HepG2 (cell line): ENCODE measurements around the gene CECR2. TPM values are rescaled to one million over a fixed set of nuclear protein-coding genes. Genes with fewer than 3 reads are reported as not detected.

Source experiments
- ATAC-seq: fragments of 200-7000 bp; cut with Tn5 transposase; 3 replicates; pipeline ENCODE4 v1.9.1; 2020; ENCODE audit warnings: mild to moderate bottlenecking, moderate library complexity
- BruUV-seq: library from RNA; stranded (reverse); fragments of 400-500 nt; replicated peaks from 2 replicates; lab custom pipeline; 2021; lab: Mats Ljungman, UMichigan
- CTCF ChIA-PET: fragments of 300-600 bp; formaldehyde crosslinking; extraction: SDS; loops from one replicate; lab custom pipeline; 2021; ENCODE audit warnings: low total read pairs, inconsistent platforms, low intra/inter-chr PET ratio; lab: Yijun Ruan, JAX
- POLR2A ChIA-PET: fragments of 350-600 bp; sonication (Branson Sonifier 250); formaldehyde crosslinking; loops from one replicate; lab custom pipeline; 2020; ENCODE audit warnings: antibody characterized with exemption, inconsistent platforms; lab: Yijun Ruan, JAX
- DNase-seq: peaks from one replicate; pipeline ENCODE4 v3.0.0-alpha.2; 2015; ENCODE audit warnings: low spot score
- FAIRE-seq: peaks from 3 replicates; lab custom pipeline; 2011; peaks lifted over from hg19 to GRCh38; lab: Jason Lieb, UNC
- H2AFZ ChIP-seq: one replicate; pipeline ENCODE4 v1.6.1; 2011; ENCODE audit warnings: low read length, inconsistent platforms
- H3K27ac ChIP-seq: fragments of 300-600 bp; 3 replicates; pipeline ENCODE4 v1.8.0; 2011; ENCODE audit warnings: mixed run types, mild to moderate bottlenecking, mixed read lengths, low read length, inconsistent platforms; ENCODE audit not compliant: insufficient read depth; ENCODE audit errors: extremely low read length
- H3K27me3 ChIP-seq, 2 experiments: fragments of 200-600 bp in 1 of 2; 2 replicates in 1 of 2; 3 replicates in 1 of 2; pipeline versions ENCODE4 v1.6.0 to v1.8.0; 2011; ENCODE audit warnings: low read length in 2 of 2, mild to moderate bottlenecking in 2 of 2, moderate library complexity in 2 of 2, inconsistent platforms in 1 of 2; ENCODE audit not compliant: insufficient read depth in 2 of 2, control insufficient read depth in 1 of 2
- H3K36me3 ChIP-seq, 2 experiments: fragments of 200-600 bp in 1 of 2; replicated peaks in 1 of 2; 2 replicates in 1 of 2; 3 replicates in 1 of 2; pipeline versions ENCODE4 v1.5.1 to v1.8.0; 2011; ENCODE audit warnings: low read length in 2 of 2, inconsistent platforms in 1 of 2; ENCODE audit not compliant: insufficient read depth in 2 of 2, control insufficient read depth in 1 of 2
- H3K4me1 ChIP-seq: 2 replicates; pipeline ENCODE4 v1.5.1; 2012; ENCODE audit warnings: low read length, inconsistent platforms; ENCODE audit not compliant: insufficient read depth
- H3K4me2 ChIP-seq: 2 replicates; pipeline ENCODE4 v1.6.0; 2011; ENCODE audit warnings: low read depth, low read length, inconsistent platforms
- H3K4me3 ChIP-seq, 3 experiments: fragments of 200-600 bp in 1 of 3; sonication (generic), shearing (Covaris generic) in 1 of 3; replicated peaks in 1 of 3; 2 replicates each; pipeline ENCODE4 v1.5.1; 2011 to 2016; ENCODE audit warnings: low read length in 3 of 3, inconsistent platforms in 2 of 3, low read depth in 2 of 3, mild to moderate bottlenecking in 2 of 3, control low read depth in 1 of 3, mixed read lengths in 1 of 3; ENCODE audit not compliant: insufficient read depth in 1 of 3
- H3K79me2 ChIP-seq: one replicate; pipeline ENCODE4 v1.6.1; 2011; ENCODE audit warnings: low read length, inconsistent platforms; ENCODE audit not compliant: insufficient read depth
- H3K9ac ChIP-seq: 2 replicates; pipeline ENCODE4 v1.6.0; 2011; ENCODE audit warnings: mild to moderate bottlenecking, low read depth, low read length, inconsistent platforms; ENCODE audit not compliant: insufficient read depth
- H3K9me3 ChIP-seq: 2 replicates; pipeline ENCODE4 v1.5.1; 2012; ENCODE audit warnings: mild to moderate bottlenecking, low read length
- H4K20me1 ChIP-seq: 2 replicates; pipeline ENCODE4 v1.6.0; 2011; ENCODE audit warnings: inconsistent platforms, mild to moderate bottlenecking, low read length, moderate library complexity; ENCODE audit not compliant: insufficient read depth
- CCAR2 ChIP-seq: fragments of 200-400 bp; formaldehyde crosslinking; optimal IDR thresholded peaks from 2 replicates; pipeline ENCODE3; 2018; ENCODE audit warnings: low read depth, mild to moderate bottlenecking, low read length, moderate library complexity
- DZIP1 ChIP-seq: sonication (generic); formaldehyde crosslinking; IDR thresholded peaks from 2 replicates; pipeline ENCODE4 v1.5.0; 2020; ENCODE audit warnings: mild to moderate bottlenecking, missing genetic modification reagents
- NPAS2 ChIP-seq: sonication (generic); formaldehyde crosslinking; IDR thresholded peaks from 2 replicates; pipeline ENCODE4 v1.8.0; 2022; ENCODE audit warnings: mild to moderate bottlenecking, missing genetic modification reagents, borderline replicate concordance
- PAX8 ChIP-seq: sonication (generic); formaldehyde crosslinking; IDR thresholded peaks from 2 replicates; pipeline ENCODE4 v1.8.0; 2022; ENCODE audit warnings: mild to moderate bottlenecking, missing genetic modification reagents, borderline replicate concordance
- POGK ChIP-seq: sonication (generic); formaldehyde crosslinking; conservative IDR thresholded peaks from 2 replicates; pipeline ENCODE4 v1.8.0; 2022; ENCODE audit warnings: mild to moderate bottlenecking, moderate library complexity, missing genetic modification reagents
- TARDBP ChIP-seq: sonication (generic); formaldehyde crosslinking; IDR thresholded peaks from 2 replicates; pipeline ENCODE4 v1.8.0; 2022; ENCODE audit warnings: mild to moderate bottlenecking, missing genetic modification reagents
- THAP8 ChIP-seq: sonication (generic); formaldehyde crosslinking; IDR thresholded peaks from 2 replicates; pipeline ENCODE4 v1.5.1; 2020; ENCODE audit warnings: missing genetic modification reagents, mild to moderate bottlenecking, borderline replicate concordance
- ZBTB7B ChIP-seq: sonication (generic); formaldehyde crosslinking; IDR thresholded peaks from 2 replicates; pipeline ENCODE4 v1.4.0; 2020; ENCODE audit warnings: missing genetic modification reagents
- ZNF335 ChIP-seq: sonication (generic); formaldehyde crosslinking; IDR thresholded peaks from 2 replicates; pipeline ENCODE4 v1.4.0; 2020; ENCODE audit warnings: missing genetic modification reagents
- ZNF556 ChIP-seq: sonication (generic); formaldehyde crosslinking; IDR thresholded peaks from 2 replicates; pipeline ENCODE4 v1.4.0; 2020; ENCODE audit warnings: mild to moderate bottlenecking, missing genetic modification reagents, borderline replicate concordance
- ZNF572 ChIP-seq: sonication (generic); formaldehyde crosslinking; IDR thresholded peaks from 2 replicates; pipeline ENCODE4 v1.5.1; 2020; ENCODE audit warnings: mild to moderate bottlenecking, missing genetic modification reagents
- ZNF580 ChIP-seq: IDR thresholded peaks from 2 replicates; pipeline ENCODE4 v1.6.1; 2016; ENCODE audit warnings: low read depth, borderline replicate concordance
- ZNF770 ChIP-seq: sonication (generic); formaldehyde crosslinking; IDR thresholded peaks from 2 replicates; pipeline ENCODE4 v1.5.0; 2020; ENCODE audit warnings: mild to moderate bottlenecking, missing genetic modification reagents
- ZSCAN21 ChIP-seq: sonication (generic); formaldehyde crosslinking; IDR thresholded peaks from 2 replicates; pipeline ENCODE4 v1.8.0; 2022; ENCODE audit warnings: mild to moderate bottlenecking, missing genetic modification reagents, moderate library complexity, borderline replicate concordance
- WGBS: methylation state at CpG from one replicate; pipeline ENCODE4 v1.1.6; 2017; ENCODE audit warnings: low lambda C conversion rate; 5-methylcytosine and 5-hydroxymethylcytosine counted together
- in situ Hi-C: cut with HindIII; loops from 2 replicates; pipeline ENCODE4 v1.10.0; 2017; ENCODE audit warnings: low pct_unique_long_range_greater_than_20kb; ENCODE audit not compliant: extremely low pct_ligation_motif_present
- intact Hi-C: fragments of 100-400 bp; cut with micrococcal nuclease; formaldehyde crosslinking; loops from one replicate; pipeline ENCODE4 v1.10.0; 2022; ENCODE audit not compliant: unreplicated experiment
- polyA plus RNA-seq, 8 experiments: library from polyadenylated mRNA; depleted of rRNA in 3 of 8; stranded (reverse) in 7 of 8; unstranded in 1 of 8; fragments of >200 nt; fragmentation: Illumina TruSeq in 4 of 8; extraction: Trizol in 4 of 8; gene quantifications; 2 replicates each; pipeline versions ENCODE4 v1.2.1 to v1.2.3, GENCODE V29; 2011 to 2016; ENCODE audit warnings: low read depth in 4 of 8, missing spikeins in 1 of 8, mixed read lengths in 1 of 8; ENCODE audit not compliant: insufficient read depth in 1 of 8
- total RNA-seq, 5 experiments: library from RNA; depleted of rRNA; stranded (reverse); fragments of >200 nt; fragmentation: Illumina TruSeq; extraction: Trizol; gene quantifications; 2 replicates each; pipeline ENCODE4 v1.2.3, GENCODE V29; 2016; ENCODE audit warnings: low read depth in 1 of 5

CECR2 gene
- total and polyA plus RNA-seq, 2 of the 13 experiments (the other 11 are each of a cell fraction or from before 2014, with no cell fraction given), result not detected

- TF ChIP-seq THAP8 (CRISPR knock-in tag), result no peak
- no peak for TF ChIP-seq ZNF335 (CRISPR knock-in tag)
- TF ChIP-seq ZSCAN21, result no peak
- TF ChIP-seq DZIP1 (CRISPR knock-in tag), result no peak
- no peak for TF ChIP-seq ZNF580 (CRISPR knock-in tag)
- TF ChIP-seq PAX8 (CRISPR knock-in tag), result no peak
Observed at GRCh38 chr22:17357688-17358087, 11.6 kb upstream of the CECR2 start (continued).

- no peak overlapping the region for H3K27ac ChIP-seq
- BruUV-seq, result no TSS peak
- H4K20me1 ChIP-seq, result no peaks in the 10 kb centered on the region
- DNase-seq, result no peak
- H3K9me3 ChIP-seq, result no peaks in the 10 kb centered on the region
- ChIA-PET CTCF (no interaction called here), POLR2A (no interaction called here)
- no peak overlapping the region for H2AFZ ChIP-seq
- peaks cover 1 to 12% of the 10 kb centered on the region in 2 experiments; a peak in 4 of 5 replicates for H3K27me3 ChIP-seq
- no peaks in the 10 kb centered on the region for H3K36me3 ChIP-seq
- H3K79me2 ChIP-seq, result no peaks in the 10 kb centered on the region
- intact Hi-C loops (no loop called here), in situ Hi-C loops (no loop called here)
- no peak overlapping the region for H3K4me2 ChIP-seq
- H3K4me3 ChIP-seq, result no peak overlapping the region
- 19% methylated on average over 9 of the region's 9 CpGs for WGBS
- no peak for FAIRE-seq
- no peaks in the 10 kb centered on the region for H3K4me1 ChIP-seq
- ATAC-seq, result no peak
- no peak overlapping the region for H3K9ac ChIP-seq
- TF ChIP-seq TARDBP (CRISPR knock-in tag), result no peak
- TF ChIP-seq POGK (CRISPR knock-in tag), result no peak
- TF ChIP-seq ZNF770 (CRISPR knock-in tag), result no peak
- no peak for TF ChIP-seq ZBTB7B (CRISPR knock-in tag)
- no peak for TF ChIP-seq CCAR2
- TF ChIP-seq NPAS2 (CRISPR knock-in tag), result no peak
- no peak for TF ChIP-seq ZNF556 (CRISPR knock-in tag)
- TF ChIP-seq ZNF572 (CRISPR knock-in tag), result no peak
Observed at GRCh38 chr22:17358415-17358814, 10.8 kb upstream of the CECR2 start.
